Right lobe of liver (tissue), 4 donors: ENCODE results near the gene NARS2.

Experiments
- POLR2A ChIP-seq: fragments of 450-650 bp; IDR thresholded peaks from one replicate; pipeline ENCODE4 v1.6.1; 2017; ENCODE audit warnings: antibody characterized with exemption, mild to moderate bottlenecking
- TF ChIP-seq, protein P1 (sequence below), 4 donors: fragments of 200-600 bp in 3 of 4; fragments of 450-650 bp in 1 of 4; IDR thresholded peaks; one replicate each; pipeline versions ENCODE4 v1.5.1 to v1.8.0; 2016 to 2022; ENCODE audit warnings: antibody characterized with exemption in 4 of 4, mild to moderate bottlenecking in 2 of 4
- donor health status: DM: no; HTN: no; CAD: no.
- donor health status: DM: no; HTN: no; CAD: no.
- donor health status: DM: no; HTN: yes; CAD: no.

DNA sequence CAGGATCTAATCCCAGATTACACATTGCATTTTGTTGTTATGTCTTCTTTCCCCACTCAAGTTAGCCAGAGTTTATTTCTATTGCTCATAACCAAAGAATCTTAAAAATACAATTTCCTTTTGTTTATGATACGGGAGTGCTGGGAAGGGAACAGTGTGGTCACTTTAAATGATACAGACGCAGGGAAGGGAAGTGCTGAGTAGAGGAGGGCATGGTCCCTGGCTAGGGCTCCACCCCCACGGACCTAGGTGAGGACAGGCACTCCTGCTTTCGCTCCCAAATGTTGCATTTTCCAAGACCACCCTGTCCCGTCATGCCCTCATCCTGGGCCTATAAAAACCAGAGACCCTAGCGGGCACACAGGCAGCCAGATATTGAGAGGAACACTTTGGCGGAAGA is 30.6 kb upstream of the NARS2 start:
- TF ChIP-seq, protein P1, sequence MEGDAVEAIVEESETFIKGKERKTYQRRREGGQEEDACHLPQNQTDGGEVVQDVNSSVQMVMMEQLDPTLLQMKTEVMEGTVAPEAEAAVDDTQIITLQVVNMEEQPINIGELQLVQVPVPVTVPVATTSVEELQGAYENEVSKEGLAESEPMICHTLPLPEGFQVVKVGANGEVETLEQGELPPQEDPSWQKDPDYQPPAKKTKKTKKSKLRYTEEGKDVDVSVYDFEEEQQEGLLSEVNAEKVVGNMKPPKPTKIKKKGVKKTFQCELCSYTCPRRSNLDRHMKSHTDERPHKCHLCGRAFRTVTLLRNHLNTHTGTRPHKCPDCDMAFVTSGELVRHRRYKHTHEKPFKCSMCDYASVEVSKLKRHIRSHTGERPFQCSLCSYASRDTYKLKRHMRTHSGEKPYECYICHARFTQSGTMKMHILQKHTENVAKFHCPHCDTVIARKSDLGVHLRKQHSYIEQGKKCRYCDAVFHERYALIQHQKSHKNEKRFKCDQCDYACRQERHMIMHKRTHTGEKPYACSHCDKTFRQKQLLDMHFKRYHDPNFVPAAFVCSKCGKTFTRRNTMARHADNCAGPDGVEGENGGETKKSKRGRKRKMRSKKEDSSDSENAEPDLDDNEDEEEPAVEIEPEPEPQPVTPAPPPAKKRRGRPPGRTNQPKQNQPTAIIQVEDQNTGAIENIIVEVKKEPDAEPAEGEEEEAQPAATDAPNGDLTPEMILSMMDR (IDR thresholded peaks at IDR 0.05): no peak
- no peak for TF ChIP-seq POLR2A
